Transverse colon (tissue), 4 donors: Measurements from ENCODE around the gene CACNA1S.

Experiments
- EP300 ChIP-seq: sonication (generic); formaldehyde crosslinking; IDR thresholded peaks from one replicate; pipeline ENCODE4 v1.6.1; 2017; ENCODE audit warnings: antibody characterized with exemption, low read depth
- POLR2A ChIP-seq: fragments of 450-650 bp; IDR thresholded peaks from one replicate; pipeline ENCODE4 v1.6.1; 2016; ENCODE audit warnings: antibody characterized with exemption, mild to moderate bottlenecking, moderate library complexity
- POLR2AphosphoS5 ChIP-seq, 3 donors: sonication (generic); formaldehyde crosslinking; IDR thresholded peaks; one replicate each; pipeline ENCODE4 v1.6.1; 2016; ENCODE audit warnings: antibody characterized with exemption in 3 of 3
- TF ChIP-seq, protein P1 (sequence below), 5 experiments: fragments of 200-600 bp in 3 of 5; fragments of 450-650 bp in 2 of 5; sonication (generic) in 3 of 5; IDR thresholded peaks; 1 replicate in 2 of 5; 2 replicates in 3 of 5; pipeline ENCODE4 v1.5.1; 2016 to 2017; ENCODE audit warnings: antibody characterized with exemption in 5 of 5, inconsistent platforms in 3 of 5, mild to moderate bottlenecking in 2 of 5, moderate library complexity in 1 of 5

DNA sequence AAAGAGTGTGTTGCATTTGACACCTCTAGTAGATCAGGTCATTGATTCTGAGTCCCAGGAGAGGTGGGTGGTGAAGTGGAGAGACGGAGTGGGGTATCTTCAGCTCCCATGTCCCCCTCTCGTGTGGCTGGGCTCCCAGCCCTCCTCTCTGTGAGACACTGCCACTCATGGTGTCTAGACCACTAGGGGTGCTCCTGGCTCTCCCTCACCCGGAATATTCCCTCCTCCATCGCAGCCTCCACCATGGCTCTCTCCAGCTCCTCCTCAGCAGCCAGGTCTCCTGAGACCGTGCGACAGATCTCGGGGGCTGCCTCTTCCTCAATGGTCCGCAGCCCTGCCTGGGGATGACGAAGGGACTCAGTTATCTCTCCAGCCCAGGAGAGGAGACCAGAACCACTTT lies 68.1 kb downstream of the CACNA1S start:
- TF ChIP-seq POLR2AphosphoS5 (IDR thresholded peaks at IDR 0.05), result no peak
- TF ChIP-seq, protein P1, sequence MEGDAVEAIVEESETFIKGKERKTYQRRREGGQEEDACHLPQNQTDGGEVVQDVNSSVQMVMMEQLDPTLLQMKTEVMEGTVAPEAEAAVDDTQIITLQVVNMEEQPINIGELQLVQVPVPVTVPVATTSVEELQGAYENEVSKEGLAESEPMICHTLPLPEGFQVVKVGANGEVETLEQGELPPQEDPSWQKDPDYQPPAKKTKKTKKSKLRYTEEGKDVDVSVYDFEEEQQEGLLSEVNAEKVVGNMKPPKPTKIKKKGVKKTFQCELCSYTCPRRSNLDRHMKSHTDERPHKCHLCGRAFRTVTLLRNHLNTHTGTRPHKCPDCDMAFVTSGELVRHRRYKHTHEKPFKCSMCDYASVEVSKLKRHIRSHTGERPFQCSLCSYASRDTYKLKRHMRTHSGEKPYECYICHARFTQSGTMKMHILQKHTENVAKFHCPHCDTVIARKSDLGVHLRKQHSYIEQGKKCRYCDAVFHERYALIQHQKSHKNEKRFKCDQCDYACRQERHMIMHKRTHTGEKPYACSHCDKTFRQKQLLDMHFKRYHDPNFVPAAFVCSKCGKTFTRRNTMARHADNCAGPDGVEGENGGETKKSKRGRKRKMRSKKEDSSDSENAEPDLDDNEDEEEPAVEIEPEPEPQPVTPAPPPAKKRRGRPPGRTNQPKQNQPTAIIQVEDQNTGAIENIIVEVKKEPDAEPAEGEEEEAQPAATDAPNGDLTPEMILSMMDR (IDR thresholded peaks at IDR 0.05), result no peak
- no peak for TF ChIP-seq EP300
- TF ChIP-seq POLR2A, result no peak
